SK-N-SH treated with all-trans-retinoic acid at 6 μM for 48 hours (cell line): ENCODE measurements around the gene CCL16.

Source experiments
- ATAC-seq: fragments of 200-7000 bp; cut with Tn5 transposase; 3 replicates; pipeline ENCODE4 v1.9.1; 2020; ENCODE audit warnings: mild to moderate bottlenecking, moderate library complexity
- ARNTL ChIP-seq: fragments of 450-650 bp; formaldehyde crosslinking; IDR thresholded peaks from 2 replicates; pipeline ENCODE4 v1.5.0; 2020; ENCODE audit warnings: low read depth, mild to moderate bottlenecking, moderate library complexity, borderline replicate concordance
- BACH2 ChIP-seq: fragments of 250-450 bp; sonication (Bioruptor Pico); IDR thresholded peaks from 2 replicates; pipeline ENCODE4 v1.9.0; 2021; ENCODE audit warnings: mild to moderate bottlenecking, borderline replicate concordance
- CREB5 ChIP-seq: fragments of 250-450 bp; sonication (Bioruptor Pico); IDR thresholded peaks from 2 replicates; pipeline ENCODE4 v1.5.1; 2020; ENCODE audit warnings: low read depth, mild to moderate bottlenecking, moderate library complexity
- CSDC2 ChIP-seq: fragments of 250-450 bp; sonication (Bioruptor Pico); IDR thresholded peaks from 2 replicates; pipeline ENCODE4 v1.5.0; 2020; ENCODE audit warnings: mild to moderate bottlenecking, moderate library complexity
- ESRRG ChIP-seq: fragments of 250-450 bp; sonication (Bioruptor Pico); IDR thresholded peaks from 2 replicates; pipeline ENCODE4 v1.6.1; 2021; ENCODE audit warnings: mild to moderate bottlenecking
- GLIS3 ChIP-seq: fragments of 250-450 bp; sonication (Bioruptor Pico); IDR thresholded peaks from 2 replicates; pipeline ENCODE4 v1.5.0; 2020; ENCODE audit warnings: mild to moderate bottlenecking, moderate library complexity
- ISL1 ChIP-seq: fragments of 250-450 bp; sonication (Bioruptor Pico); IDR thresholded peaks from 2 replicates; pipeline ENCODE4 v2.1.2; 2022; ENCODE audit warnings: mild to moderate bottlenecking, moderate library complexity
- PATZ1 ChIP-seq: fragments of 250-450 bp; sonication (Bioruptor Pico); IDR thresholded peaks from 2 replicates; pipeline ENCODE4 v1.8.0; 2020; ENCODE audit warnings: mild to moderate bottlenecking, moderate library complexity, borderline replicate concordance
- POU6F1 ChIP-seq: fragments of 250-450 bp; sonication (Bioruptor Pico); IDR thresholded peaks from 2 replicates; pipeline ENCODE4 v1.8.0; 2021; ENCODE audit warnings: low read depth, mild to moderate bottlenecking, moderate library complexity, borderline replicate concordance
- PPARA ChIP-seq: fragments of 250-450 bp; sonication (Bioruptor Pico); IDR thresholded peaks from 2 replicates; pipeline ENCODE4 v1.5.0; 2020; ENCODE audit warnings: mild to moderate bottlenecking, borderline replicate concordance
- RARB ChIP-seq: fragments of 250-450 bp; sonication (Bioruptor Pico); IDR thresholded peaks from 2 replicates; pipeline ENCODE4 v1.8.0; 2021; ENCODE audit warnings: mild to moderate bottlenecking, moderate library complexity
- SNAI2 ChIP-seq: fragments of 250-450 bp; sonication (Bioruptor Pico); IDR thresholded peaks from 2 replicates; pipeline ENCODE4 v1.5.0; 2020; ENCODE audit warnings: mild to moderate bottlenecking, moderate library complexity
- TCF4 ChIP-seq: fragments of 250-450 bp; sonication (Bioruptor Pico); IDR thresholded peaks from 2 replicates; pipeline ENCODE4 v1.8.0; 2021; ENCODE audit warnings: mild to moderate bottlenecking, moderate library complexity, borderline replicate concordance
- TOX ChIP-seq: fragments of 250-450 bp; sonication (Bioruptor Pico); IDR thresholded peaks from 2 replicates; pipeline ENCODE4 v1.8.0; 2021; ENCODE audit warnings: mild to moderate bottlenecking, moderate library complexity, borderline replicate concordance
- TSHZ2 ChIP-seq: fragments of 250-450 bp; sonication (Bioruptor Pico); IDR thresholded peaks from 2 replicates; pipeline ENCODE4 v1.5.0; 2020; ENCODE audit warnings: mild to moderate bottlenecking, moderate library complexity
- ZC3H10 ChIP-seq: fragments of 250-450 bp; sonication (Bioruptor Pico); IDR thresholded peaks from 2 replicates; pipeline ENCODE4 v1.5.1; 2021; ENCODE audit warnings: mild to moderate bottlenecking, moderate library complexity
- ZFP3 ChIP-seq: fragments of 250-450 bp; sonication (Bioruptor Pico); IDR thresholded peaks from 2 replicates; pipeline ENCODE4 v1.5.0; 2020; ENCODE audit warnings: mild to moderate bottlenecking, moderate library complexity
- ZFP30 ChIP-seq: fragments of 450-650 bp; formaldehyde crosslinking; IDR thresholded peaks from 2 replicates; pipeline ENCODE4 v1.5.0; 2022; ENCODE audit warnings: mild to moderate bottlenecking, moderate library complexity
- ZNF565 ChIP-seq: fragments of 450-650 bp; formaldehyde crosslinking; conservative IDR thresholded peaks from 2 replicates; pipeline ENCODE4 v1.5.0; 2020; ENCODE audit warnings: low read depth, mild to moderate bottlenecking, moderate library complexity
- ZNF70 ChIP-seq: fragments of 450-650 bp; formaldehyde crosslinking; IDR thresholded peaks from 2 replicates; pipeline ENCODE4 v1.5.0; 2020; ENCODE audit warnings: mild to moderate bottlenecking, moderate library complexity
- ZNF8 ChIP-seq: fragments of 450-650 bp; formaldehyde crosslinking; IDR thresholded peaks from 2 replicates; pipeline ENCODE4 v1.5.0; 2020; ENCODE audit warnings: mild to moderate bottlenecking, moderate library complexity

CCL16 gene

GRCh38 chr17:35991075-35991474, 9.8 kb upstream of the CCL16 start:
- ATAC-seq, result no peak
- TF ChIP-seq GLIS3 (CRISPR knock-in tag) (no peak), POU6F1 (CRISPR knock-in tag) (no peak), ESRRG (CRISPR knock-in tag) (no peak)

GRCh38 chr17:35988164-35988563, 6.9 kb upstream of the CCL16 start:
- no peak for TF ChIP-seq CSDC2 (CRISPR knock-in tag)
- no peak for TF ChIP-seq TOX (CRISPR knock-in tag)
- no peak for TF ChIP-seq RARB (CRISPR knock-in tag)
- no peak for TF ChIP-seq ISL1 (CRISPR knock-in tag)
- TF ChIP-seq ZC3H10 (CRISPR knock-in tag), result no peak
- no peak for TF ChIP-seq TCF4
- TF ChIP-seq ZFP30 (CRISPR knock-in tag), result no peak
- no peak for TF ChIP-seq SNAI2
- no peak for TF ChIP-seq POU6F1 (CRISPR knock-in tag)
- no peak for ATAC-seq

GRCh38 chr17:35986643-35987042, 5.3 kb upstream of the CCL16 start, which contains the start of gene CCL14:
CCL14 (minus strand) TSS chr17:35986729; CDS start chr17:35986649, 80 bp downstream.
- ATAC-seq, result no peak
- TF ChIP-seq ZFP3 (no peak), PPARA (CRISPR knock-in tag) (no peak), PATZ1 (CRISPR knock-in tag) (no peak), SNAI2 (no peak), ZNF8 (CRISPR knock-in tag) (no peak), CREB5 (CRISPR knock-in tag) (no peak), ZNF565 (CRISPR knock-in tag) (no peak), ISL1 (CRISPR knock-in tag) (no peak), ZNF70 (CRISPR knock-in tag) (no peak), TSHZ2 (CRISPR knock-in tag) (no peak), ARNTL (CRISPR knock-in tag) (no peak), BACH2 (CRISPR knock-in tag) (no peak)
- TF ChIP-seq, all 23 proteins: peak for 0

- TF ChIP-seq ZNF565 (CRISPR knock-in tag), result no peak
- no peak for TF ChIP-seq ESRRG (CRISPR knock-in tag)
- no peak for ATAC-seq
Observed at GRCh38 chr17:35984140-35984539, 2.8 kb upstream of the CCL16 start.
